Activated T-cell treated with anti-CD3 and anti-CD28 coated beads for 1 hour (primary cell): ENCODE measurements around the gene AP2M1.
"Not testable (repeated sequence)": the region's sequence is repeated elsewhere in the genome, so short reads cannot be mapped to it uniquely, and the experiment has no call there.

ENCODE experiments used
- DNase-seq: peaks from one replicate; pipeline ENCODE4 v3.0.0-alpha.2; 2020; ENCODE audit warnings: low read depth

Gene AP2M1

GRCh38 chr3:184157206-184157605 lies 17.4 kb upstream of the AP2M1 start:
- no peak for DNase-seq

GRCh38 chr3:184158404-184158803 lies 16.3 kb upstream of the AP2M1 start:
- no peak for DNase-seq

GRCh38 chr3:184160456-184160855 lies 14.2 kb upstream of the AP2M1 start:
- no peak for DNase-seq

- not testable (repeated sequence) for DNase-seq
Measured at GRCh38 chr3:184162571-184163070, 12.0 kb upstream of the AP2M1 start.

- no peak for DNase-seq
Measured at GRCh38 chr3:184164648-184165330, 9.9 kb upstream of the AP2M1 start.

GRCh38 chr3:184165543-184165942 lies 9.1 kb upstream of the AP2M1 start:
- DNase-seq: no peak

- DNase-seq: no peak
Measured at GRCh38 chr3:184166671-184167070, 8.0 kb upstream of the AP2M1 start.

- DNase-seq: no peak
Measured at GRCh38 chr3:184167786-184168185, 6.9 kb upstream of the AP2M1 start.

GRCh38 chr3:184168363-184169120 lies 6.1 kb upstream of the AP2M1 start:
- DNase-seq: no peak

GRCh38 chr3:184169896-184170875 lies 4.5 kb upstream of the AP2M1 start:
- DNase-seq: no peak

- no peak for DNase-seq
Measured at GRCh38 chr3:184171562-184171961, 3.1 kb upstream of the AP2M1 start.

GRCh38 chr3:184172681-184173373 lies 1.8 kb upstream of the AP2M1 start:
- DNase-seq: no peak

- DNase-seq: no peak
Measured at GRCh38 chr3:184173374-184173722, 1.3 kb upstream of the AP2M1 start.

- DNase-seq: no peak
Measured at GRCh38 chr3:184174284-184174645, 390 bp upstream of the AP2M1 start.

- DNase-seq: no peak
Measured at GRCh38 chr3:184175506-184175905, 851 bp downstream of the AP2M1 start.

- DNase-seq: no peak
Measured at GRCh38 chr3:184175981-184176376, 1.3 kb downstream of the AP2M1 start.

- DNase-seq: no peak
Measured at GRCh38 chr3:184176377-184177330, 2.0 kb downstream of the AP2M1 start.

- DNase-seq: no peak
Measured at GRCh38 chr3:184177331-184177731, 2.7 kb downstream of the AP2M1 start.

- no peak for DNase-seq
Measured at GRCh38 chr3:184177767-184178306, 3.2 kb downstream of the AP2M1 start.

- no peak for DNase-seq
Measured at GRCh38 chr3:184178521-184179138, 4.0 kb downstream of the AP2M1 start.
